Common myeloid progenitor, CD34-positive (primary cell): Measurements from ENCODE around the gene ARHGAP25.
A peak's percentile ranks its signal among the peaks of the same experiment; 100 is the strongest.

Experiments used
- CTCF ChIA-PET: fragments of 350-600 bp; sonication (Branson Sonifier 250); formaldehyde crosslinking; loops from one replicate; lab custom pipeline; 2021; ENCODE audit warnings: antibody characterized with exemption; lab: Charles Lee
- POLR2A ChIA-PET: fragments of 350-600 bp; sonication (Branson Sonifier 250); formaldehyde crosslinking; loops from one replicate; lab custom pipeline; 2021; ENCODE audit warnings: antibody characterized with exemption; lab: Charles Lee
- DNase-seq, 3 donors: peaks; one replicate each; pipeline versions ENCODE4 v3.0.0 to v3.0.0-alpha.2; 2013
- H3K27ac ChIP-seq, 2 experiments: 1 replicate in 1 of 2; 2 replicates in 1 of 2; pipeline ENCODE4 v1.7.0; 2013; ENCODE audit warnings: inconsistent platforms in 2 of 2, low read length in 2 of 2, mild to moderate bottlenecking in 2 of 2, low read depth in 1 of 2, moderate library complexity in 1 of 2; ENCODE audit not compliant: severe bottlenecking in 2 of 2, insufficient read depth in 1 of 2, poor library complexity in 1 of 2
- H3K27me3 ChIP-seq, 5 experiments: replicated peaks in 2 of 5; 1 replicate in 3 of 5; 2 replicates in 2 of 5; pipeline versions ENCODE4 v1.6.1 to v1.7.0; 2013; ENCODE audit warnings: low read length in 4 of 5, mild to moderate bottlenecking in 2 of 5, moderate library complexity in 2 of 5, inconsistent platforms in 1 of 5; ENCODE audit not compliant: insufficient read depth in 5 of 5, control insufficient read depth in 4 of 5
- H3K36me3 ChIP-seq, 4 experiments: 1 replicate in 2 of 4; 2 replicates in 2 of 4; pipeline versions ENCODE4 v1.6.1 to v1.7.0; 2013; ENCODE audit warnings: low read length in 3 of 4, control low read depth in 1 of 4, mild to moderate bottlenecking in 1 of 4; ENCODE audit not compliant: control insufficient read depth in 4 of 4, insufficient read depth in 4 of 4
- H3K4me1 ChIP-seq, 4 experiments: 1 replicate in 3 of 4; 2 replicates in 1 of 4; pipeline versions ENCODE4 v1.6.1 to v1.7.1; 2013; ENCODE audit warnings: low read length in 3 of 4, mild to moderate bottlenecking in 3 of 4, control low read depth in 1 of 4, inconsistent platforms in 1 of 4, moderate library complexity in 1 of 4; ENCODE audit not compliant: control insufficient read depth in 4 of 4, insufficient read depth in 4 of 4; ENCODE audit errors: control extremely low read depth in 1 of 4
- H3K4me3 ChIP-seq, 7 experiments: 1 replicate in 4 of 7; 2 replicates in 3 of 7; pipeline versions ENCODE4 v1.5.1 to v1.7.0; 2013; ENCODE audit warnings: mild to moderate bottlenecking in 7 of 7, low read length in 6 of 7, moderate library complexity in 6 of 7, inconsistent platforms in 2 of 7, low read depth in 2 of 7, control low read depth in 1 of 7; ENCODE audit not compliant: insufficient read depth in 4 of 7, control insufficient read depth in 1 of 7; ENCODE audit errors: extremely low read depth in 1 of 7
- H3K9me3 ChIP-seq, 5 experiments: 1 replicate in 4 of 5; 2 replicates in 1 of 5; pipeline versions ENCODE4 v1.6.1 to v1.7.1; 2013; ENCODE audit warnings: low read length in 4 of 5, mild to moderate bottlenecking in 2 of 5, inconsistent platforms in 1 of 5, low read depth in 1 of 5, moderate library complexity in 1 of 5; ENCODE audit not compliant: control insufficient read depth in 4 of 5, insufficient read depth in 2 of 5; ENCODE audit errors: control extremely low read depth in 1 of 5
- WGBS: methylation state at CpG from one replicate; pipeline ENCODE4 v1.1.5; 2013; ENCODE audit not compliant: insufficient coverage; 5-methylcytosine and 5-hydroxymethylcytosine counted together

The ARHGAP25 gene

DNA sequence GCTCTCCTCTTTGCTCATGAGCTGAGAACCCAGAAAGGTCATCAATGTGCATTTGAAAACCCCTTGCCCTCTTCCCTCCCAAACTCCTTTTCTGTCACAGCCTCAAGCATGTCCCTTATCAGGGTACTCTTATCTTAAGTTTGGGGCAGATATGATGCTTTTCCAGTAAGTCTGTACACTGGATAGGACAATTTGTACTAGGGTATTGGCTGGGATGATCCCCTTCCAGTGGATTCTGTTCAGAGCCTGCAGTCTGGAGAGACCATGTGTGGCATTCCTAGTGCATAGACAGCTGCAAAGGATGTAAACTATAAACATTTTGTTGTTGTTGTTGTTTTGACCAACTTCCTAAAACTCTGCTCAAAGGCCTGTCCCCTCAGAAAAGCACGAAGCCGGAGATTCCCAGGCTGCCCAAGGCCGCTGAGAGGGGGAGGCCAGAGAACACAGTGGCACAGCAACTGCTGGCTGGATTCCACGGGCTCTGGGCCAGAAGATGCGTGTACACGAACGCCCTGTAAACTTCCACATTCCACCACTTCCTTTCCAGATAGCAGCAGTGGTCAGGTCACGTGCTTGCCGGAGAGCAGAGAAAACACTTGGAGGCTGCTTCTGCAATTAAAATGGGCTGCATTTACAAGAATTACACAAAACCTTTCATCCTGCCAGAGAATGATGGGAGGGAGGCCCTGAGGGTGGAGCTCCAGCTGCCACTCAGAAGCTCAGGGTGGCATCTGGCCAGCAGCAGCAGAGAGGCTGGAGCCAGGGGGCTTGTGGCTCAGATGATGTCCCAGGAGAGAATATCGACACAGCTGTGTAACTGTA, 94.5 kb downstream of the ARHGAP25 start:
- DNase-seq, result peak; percentile 97 to 99 (median 99)
- ChIA-PET POLR2A (interaction anchor here (1.1 kb wide), 1 partner anchor 21 kb away, joined by 4 read pairs; no protein-coding TSS in a partner anchor), CTCF (interaction anchor here (1.0 to 3.5 kb wide), 11 partner anchors 10 to 102 kb away, joined by 3 to 12 read pairs (median 4); no protein-coding TSS in a partner anchor)
- WGBS, result 0% methylated on average over 8 of the region's 10 CpGs
- H3K27me3 ChIP-seq, result no peaks in the 10 kb centered on the region
- no peaks in the 10 kb centered on the region for H3K9me3 ChIP-seq
- peaks cover 38 to 68% (median 62%) of the 10 kb centered on the region in 4 experiments for H3K4me1 ChIP-seq
- H3K4me3 ChIP-seq, result peak overlapping the region in 3 of 7 experiments; percentile 3 to 52 (median 23)
- H3K27ac ChIP-seq, result peak overlapping the region in 1 of 2 experiments; percentile 56
- peaks cover 9 to 39% (median 31%) of the 10 kb centered on the region in 4 experiments for H3K36me3 ChIP-seq

DNA sequence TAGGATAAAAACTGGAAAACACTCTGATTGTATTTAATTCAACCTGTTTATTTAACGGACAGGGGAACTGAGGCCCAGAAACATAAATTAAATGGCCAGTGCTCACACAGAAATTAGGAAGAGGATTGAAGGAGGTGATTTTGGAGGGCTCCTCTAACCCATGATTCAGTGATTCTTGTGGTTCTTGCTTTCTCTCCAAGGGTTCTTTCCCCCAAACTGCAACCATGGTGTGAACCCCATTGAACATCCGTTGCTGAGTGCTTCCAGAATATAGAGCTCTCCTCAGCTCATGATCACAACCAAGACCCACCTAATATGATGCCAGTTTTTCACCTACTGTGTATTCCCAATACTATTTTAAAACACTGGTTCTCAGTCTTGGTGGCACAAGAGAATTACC, 95.1 kb downstream of the ARHGAP25 start:
- Histone ChIP-seq H3K36me3 (peaks cover 7 to 33% (median 25%) of the 10 kb centered on the region in 4 experiments), H3K27me3 (no peaks in the 10 kb centered on the region), H3K4me1 (peaks cover 44 to 74% (median 68%) of the 10 kb centered on the region in 4 experiments), H3K4me3 (peak overlapping the region in 2 of 7 experiments; percentile 3 to 52), H3K27ac (peak overlapping the region in 1 of 2 experiments; percentile 39), H3K9me3 (no peaks in the 10 kb centered on the region)
- 22% methylated on average over 2 of the region's 2 CpGs for WGBS
- ChIA-PET CTCF (interaction anchor here (1.0 to 3.5 kb wide), 11 partner anchors 10 to 121 kb away, joined by 3 to 12 read pairs (median 4); no protein-coding TSS in a partner anchor), POLR2A (interaction anchor here (1.1 kb wide), 1 partner anchor 22 kb away, joined by 4 read pairs; no protein-coding TSS in a partner anchor)
- peak in 2 of 3 donors; percentile 67 to 74 for DNase-seq

DNA sequence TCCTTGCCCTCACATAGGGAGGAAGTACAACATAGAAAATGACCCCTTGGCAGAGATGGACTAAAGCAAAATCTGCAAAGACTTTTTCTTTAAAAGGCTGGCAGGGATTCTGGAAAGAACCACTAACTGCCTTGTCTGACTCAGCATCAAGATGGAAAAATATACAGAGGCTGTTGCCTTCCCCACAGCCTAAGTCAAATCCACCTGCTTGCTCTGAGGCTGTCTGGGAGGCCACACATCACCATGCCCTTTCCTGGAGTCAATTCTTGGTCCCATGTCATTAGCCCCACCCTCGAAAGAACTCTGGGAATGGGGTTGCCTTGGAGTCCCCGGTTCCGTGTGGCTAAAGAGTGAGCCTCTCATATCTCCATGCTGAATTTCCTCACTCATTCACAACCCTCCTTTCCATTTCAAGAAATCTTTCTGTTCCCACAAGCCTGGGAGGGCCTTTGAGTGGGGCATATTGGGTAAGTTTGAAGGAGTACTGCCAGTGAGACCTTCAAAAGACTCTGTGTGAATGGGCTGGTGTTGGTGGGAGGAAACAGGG, 97.1 kb downstream of the ARHGAP25 start:
- CTCF ChIA-PET, result interaction anchor here (0.9 to 2.2 kb wide), 2 partner anchors 76 to 105 kb away, joined by 3 to 8 read pairs; no protein-coding TSS in a partner anchor
- POLR2A ChIA-PET, result no interaction called here
- H3K4me1 ChIP-seq, result peaks cover 61 to 94% (median 88%) of the 10 kb centered on the region in 4 experiments
- H3K27me3 ChIP-seq, result no peaks in the 10 kb centered on the region
- 71% methylated on average over 1 of the region's 3 CpGs for WGBS
- no peaks in the 10 kb centered on the region for H3K9me3 ChIP-seq
- peak in 2 of 3 donors; percentile 65 to 69 for DNase-seq
- peaks cover 0 to 15% (median 7%) of the 10 kb centered on the region in 4 experiments for H3K36me3 ChIP-seq
- peak overlapping the region; percentile 1 to 69 for H3K27ac ChIP-seq
- peak overlapping the region in 3 of 7 experiments; percentile 4 to 14 (median 13) for H3K4me3 ChIP-seq

DNA sequence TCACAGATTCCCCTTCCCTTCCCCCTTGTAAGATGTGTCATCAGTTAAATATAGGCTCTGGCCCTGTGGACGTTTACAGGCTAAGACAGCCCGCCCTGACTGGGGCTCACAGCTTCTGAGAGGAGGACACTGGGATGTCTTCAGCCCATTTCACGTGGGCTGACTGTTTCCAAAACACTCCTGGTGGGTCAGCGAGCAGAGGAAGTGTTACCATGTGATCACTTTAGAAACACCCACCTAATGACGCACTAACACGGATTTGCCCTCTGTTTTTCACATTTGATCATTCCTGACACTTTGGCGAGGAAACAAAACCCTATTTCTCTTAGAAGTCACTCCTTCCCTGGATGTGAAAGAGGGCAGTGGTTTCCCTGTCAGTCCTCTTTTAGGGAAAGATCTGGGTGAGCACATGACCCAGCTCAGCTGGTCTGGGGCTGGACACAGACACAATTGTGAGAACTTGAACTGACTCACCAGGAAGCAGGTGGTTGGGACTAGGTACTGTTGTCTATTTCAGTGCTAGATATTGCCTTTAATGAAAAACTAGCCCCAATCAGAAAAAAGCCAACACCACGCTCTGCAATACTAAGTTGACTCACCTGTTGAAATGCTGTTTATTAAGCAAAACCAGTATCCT, 97.7 kb downstream of the ARHGAP25 start:
- H3K9me3 ChIP-seq, result no peaks in the 10 kb centered on the region
- H3K4me1 ChIP-seq, result peaks cover 61 to 100% (median 91%) of the 10 kb centered on the region in 4 experiments
- peak in 2 of 3 donors; percentile 78 to 84 for DNase-seq
- ChIA-PET POLR2A (no interaction called here), CTCF (interaction anchor here (0.8 to 2.2 kb wide), 5 partner anchors 76 to 106 kb away, joined by 3 to 8 read pairs (median 3); no protein-coding TSS in a partner anchor)
- 45% methylated on average over 8 of the region's 8 CpGs for WGBS
- peaks cover 0 to 10% (median 5%) of the 10 kb centered on the region in 4 experiments for H3K36me3 ChIP-seq
- peak overlapping the region; percentile 1 to 69 for H3K27ac ChIP-seq
- no peaks in the 10 kb centered on the region for H3K27me3 ChIP-seq
- peak overlapping the region in 3 of 7 experiments; percentile 10 to 14 (median 13) for H3K4me3 ChIP-seq

DNA sequence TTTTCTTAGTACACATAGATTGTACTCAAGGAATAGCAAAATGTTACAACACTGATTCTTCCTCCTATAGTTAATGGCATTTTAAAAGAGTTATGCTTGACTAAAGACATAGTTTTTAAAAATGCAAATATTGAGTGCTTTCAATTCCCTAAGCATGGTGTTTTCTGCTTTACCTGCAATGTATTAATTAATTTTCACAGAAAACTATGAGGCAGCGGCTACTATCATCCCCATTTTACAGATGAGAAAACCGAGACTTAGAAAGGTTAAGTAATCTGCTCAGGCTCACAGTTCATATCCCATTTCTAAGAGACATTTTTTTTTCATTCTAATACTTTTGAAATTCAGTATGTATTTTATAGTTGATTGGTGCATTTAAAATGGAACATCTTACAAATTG, 98.6 kb downstream of the ARHGAP25 start:
- DNase-seq, result no peak
- Histone ChIP-seq H3K27me3 (no peaks in the 10 kb centered on the region), H3K36me3 (peaks cover 0 to 4% (median 0%) of the 10 kb centered on the region in 4 experiments), H3K4me1 (peaks cover 58 to 97% (median 90%) of the 10 kb centered on the region in 4 experiments), H3K4me3 (no peak overlapping the region), H3K27ac (no peak overlapping the region), H3K9me3 (no peaks in the 10 kb centered on the region)
- CTCF ChIA-PET, result interaction anchor here (0.8 to 2.2 kb wide), 4 partner anchors 51 to 92 kb away, joined by 3 to 8 read pairs (median 5); no protein-coding TSS in a partner anchor
- WGBS, result no CpG with 5 or more reads among the region's 2 CpGs
- POLR2A ChIA-PET, result no interaction called here

DNA sequence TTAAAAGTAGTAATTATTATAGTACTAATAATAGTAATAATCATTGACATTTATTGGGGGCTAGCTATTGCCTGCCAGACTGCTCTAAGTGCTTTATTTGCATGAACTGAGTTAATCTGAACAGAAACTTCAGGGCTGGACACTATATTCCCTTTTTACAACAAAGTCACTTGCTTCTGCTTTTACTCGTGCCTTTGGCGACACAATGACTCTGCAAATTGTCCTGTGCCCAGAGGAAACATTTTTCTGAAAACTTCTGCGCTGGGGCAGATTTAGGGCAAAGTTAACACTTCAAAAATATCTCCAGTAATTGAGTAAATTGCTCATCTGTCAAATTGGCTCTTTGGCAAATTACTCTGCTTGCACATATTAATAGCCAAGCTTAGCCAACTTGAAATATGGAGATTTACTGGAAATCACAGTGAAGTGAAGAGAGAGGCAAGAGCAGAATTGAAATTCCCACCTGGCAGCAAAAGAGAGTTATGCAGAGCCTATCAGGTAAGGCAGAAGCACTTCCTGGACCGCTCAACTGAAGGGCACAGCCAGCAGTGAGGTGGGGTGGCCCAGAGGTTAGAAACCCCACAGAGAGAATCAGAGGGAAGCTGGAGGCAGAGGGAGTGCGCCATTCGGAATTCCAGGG, 100.2 kb downstream of the ARHGAP25 start:
- no peaks in the 10 kb centered on the region for H3K27me3 ChIP-seq
- ChIA-PET CTCF (interaction anchor here (0.7 to 6.1 kb wide), 27 partner anchors 12 to 371 kb away, joined by 3 to 43 read pairs (median 4); no protein-coding TSS in a partner anchor), POLR2A (no interaction called here)
- WGBS, result 29% methylated on average over 6 of the region's 6 CpGs
- no peaks in the 10 kb centered on the region for H3K36me3 ChIP-seq
- DNase-seq, result peak; percentile 74 to 93 (median 90)
- peak overlapping the region in 4 of 7 experiments; percentile 16 to 44 (median 22) for H3K4me3 ChIP-seq
- peaks cover 0 to 3% (median 0%) of the 10 kb centered on the region in 5 experiments for H3K9me3 ChIP-seq
- peak overlapping the region in 1 of 2 experiments; percentile 68 for H3K27ac ChIP-seq
- H3K4me1 ChIP-seq, result peaks cover 48 to 80% (median 74%) of the 10 kb centered on the region in 4 experiments
